ENCODE results near the gene ANP32E. TPM values are rescaled to one million over a fixed set of nuclear protein-coding genes. Genes with fewer than 3 reads are reported as not detected.

The ANP32E gene
- total and polyA plus RNA-seq, 2 of the 4 experiments (the other 2 are of a cell fraction) = 5.9 to 18.4 TPM

DNA sequence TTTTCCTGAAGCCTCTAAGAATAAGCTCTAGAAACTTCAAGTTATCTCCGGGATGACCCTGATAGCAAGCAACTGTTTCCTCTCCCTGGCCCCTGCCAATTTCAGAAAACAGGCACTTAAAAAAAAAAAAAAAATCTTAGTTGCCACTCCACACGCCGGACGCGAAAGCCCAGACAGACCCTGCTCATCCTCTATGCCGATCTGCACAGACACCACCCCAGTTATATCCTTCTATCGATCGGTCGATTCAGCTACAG lies 1.7 kb downstream of the ANP32E start:
- H3K9ac ChIP-seq (ENCODE audit: low read depth, low read length) = peak overlapping the region; percentile 95
- no peaks in the 10 kb centered on the region for H3K9me3 ChIP-seq (ENCODE audit: control insufficient read depth, insufficient read depth, low read length)
- no peaks in the 10 kb centered on the region for H3K36me3 ChIP-seq (ENCODE audit: control insufficient read depth, insufficient read depth, low read length)
- no TSS peak for BruUV-seq (replicated peaks)
- H2BK120ac ChIP-seq (ENCODE audit: low read depth, low read length) = peak overlapping the region; percentile 35
- peak overlapping the region; percentile 70 for H2BK5ac ChIP-seq (ENCODE audit: low read depth, low read length, poor library complexity, severe bottlenecking)
- WGBS, 2 experiments (ENCODE audit: extremely low coverage in 2 of 2, insufficient read length in 1 of 2) = 0% methylated on average over 5 of the region's 9 CpGs; no CpG with 5 or more reads in 1 of the 2 experiments
- H3K79me1 ChIP-seq (ENCODE audit: low read depth in 1 of 2, low read length in 2 of 2) = peaks cover 0 to 31% of the 10 kb centered on the region in 2 experiments; a peak in 2 of 4 replicates
- H2BK15ac ChIP-seq (ENCODE audit: low read depth, low read length) = no peak overlapping the region; the same call in 2 of the 3 replicates
- H3K18ac ChIP-seq (ENCODE audit: low read depth, low read length) = peak overlapping the region; percentile 56; the same call in 1 of the 2 replicates
- intact Hi-C loops (cut with micrococcal nuclease) = no loop called here
- peak overlapping the region; percentile 86; the same call in 1 of the 2 replicates for H2AK5ac ChIP-seq (ENCODE audit: low read depth, low read length)
- no peaks in the 10 kb centered on the region for H3K9me1 ChIP-seq (ENCODE audit: insufficient read depth, low read length)
- H3K4me1 ChIP-seq (ENCODE audit: control insufficient read depth, insufficient read depth, low read length) = 0 out of 2 replicates have a peak, but pooled peaks cover 3% of the 10 kb centered on the region
- 0 out of 2 replicates have a peak overlapping the region, but pooled peaks have one; percentile 53 for H2BK20ac ChIP-seq (ENCODE audit: low read depth, low read length)
- peak overlapping the region; percentile 33; the same call in 1 of the 2 replicates for H4K5ac ChIP-seq (ENCODE audit: low read depth, low read length)
- H4K8ac ChIP-seq (ENCODE audit: low read depth in 2 of 2, low read length in 2 of 2) = peak overlapping the region; percentile 2 to 80; a peak in 3 of 4 replicates
- peak overlapping the region; percentile 54 for H3K4me3 ChIP-seq (ENCODE audit: insufficient read depth, low read depth, low read length)
- H3K56ac ChIP-seq (ENCODE audit: extremely low read depth, insufficient read depth, low read length) = peak overlapping the region; percentile 81
- peak overlapping the region; percentile 99 for H3K23ac ChIP-seq (ENCODE audit: low read depth, low read length)
- no peak for TF ChIP-seq USF2 (IDR thresholded peaks at IDR 0.05; ENCODE audit: low read depth, low read length)
- no peak for TF ChIP-seq CEBPB (IDR thresholded peaks at IDR 0.05; ENCODE audit: low read depth, low read length)
- TF ChIP-seq ELK1 (IDR thresholded peaks at IDR 0.05; ENCODE audit: borderline replicate concordance, low read depth, low read length) = no peak
- TF ChIP-seq NFE2L2 (IDR thresholded peaks at IDR 0.05; ENCODE audit: low read depth, low read length) = no peak
- TF ChIP-seq POLR2A (IDR thresholded peaks at IDR 0.05; ENCODE audit: low read depth, low read length) = no peak
- TF ChIP-seq SMC3 (IDR thresholded peaks at IDR 0.05; ENCODE audit: low read depth, low read length) = no peak
- peak overlapping the region; percentile 51; the same call in 1 of the 2 replicates for H4K91ac ChIP-seq (ENCODE audit: insufficient read depth, low read depth, low read length)
- dilution Hi-C loops (cut with HindIII; ENCODE audit: low sequenced_read_pairs, unreplicated experiment) = no loop called here
- H2AFZ ChIP-seq (replicated peaks; ENCODE audit: low read length, poor library complexity) = peak overlapping the region; percentile 80
- no peaks in the 10 kb centered on the region for H3K27me3 ChIP-seq (ENCODE audit: control insufficient read depth, insufficient read depth, low read length)
- peak overlapping the region; percentile 81 for H3K4me2 ChIP-seq (ENCODE audit: low read depth, low read length)
- peak overlapping the region; percentile 89 for H3K14ac ChIP-seq (replicated peaks; ENCODE audit: low read depth, low read length)
- peak overlapping the region; percentile 84 for H3K27ac ChIP-seq (ENCODE audit: insufficient read depth, low read length)
- ChIA-PET CTCF (interaction anchor here (0.6 kb wide), 1 partner anchor 13 kb away, joined by 3 read pairs; no protein-coding TSS in a partner anchor), POLR2A (ENCODE audit: unreplicated experiment) (interaction anchor here (0.6 to 0.7 kb wide), 3 partner anchors 12 to 521 kb away, joined by 3 to 11 read pairs (median 9); no protein-coding TSS in a partner anchor)
- peak overlapping the region; percentile 67 for H3K4ac ChIP-seq (ENCODE audit: low read depth, low read length)
- peak overlapping the region; percentile 53 for H2AK9ac ChIP-seq (replicated peaks; ENCODE audit: low read depth, low read length, poor library complexity)
- DNase-seq (no peak), ATAC-seq (ENCODE audit: low read depth) (no peak)
- no peaks in the 10 kb centered on the region; the same call in 1 of the 2 replicates for H4K20me1 ChIP-seq (ENCODE audit: insufficient read depth, low read length)
- in situ Hi-C loops (cut with MboI; ENCODE audit: low sequenced_read_pairs) = no loop called here

Measured in IMR-90 (cell line).